IMR-90 (cell line): ENCODE data around the gene TRMT2A. TPM values are rescaled to one million over a fixed set of nuclear protein-coding genes. Genes with fewer than 3 reads are reported as not detected.

ENCODE experiments used
- ATAC-seq: fragments of 200-7000 bp; cut with Tn5 transposase; 2 replicates; pipeline ENCODE4 v1.9.1; 2020; ENCODE audit warnings: low read depth, mild to moderate bottlenecking, moderate library complexity
- BruUV-seq: library from RNA; stranded (reverse); fragments of 400-500 nt; replicated peaks from 2 replicates; lab custom pipeline; 2021; lab: Mats Ljungman, UMichigan
- CTCF ChIA-PET: fragments of 300-600 bp; formaldehyde crosslinking; extraction: SDS; loops from one replicate; lab custom pipeline; 2021; ENCODE audit warnings: antibody characterized with exemption; lab: Yijun Ruan, JAX
- POLR2A ChIA-PET: fragments of 300-600 bp; sonication (Branson Sonifier 250); formaldehyde crosslinking; loops from one replicate; lab custom pipeline; 2022; ENCODE audit warnings: antibody characterized with exemption; ENCODE audit not compliant: unreplicated experiment; lab: Charles Lee
- DNase-seq: peaks from one replicate; pipeline ENCODE4 v3.0.0; 2013
- H2AFZ ChIP-seq: replicated peaks from 2 replicates; pipeline ENCODE3; 2013; ENCODE audit warnings: low read length, mild to moderate bottlenecking; ENCODE audit not compliant: poor library complexity
- H2AK5ac ChIP-seq: 2 replicates; pipeline ENCODE4 v1.6.1; 2013; ENCODE audit warnings: low read depth, low read length, inconsistent platforms
- H2AK9ac ChIP-seq: replicated peaks from 2 replicates; pipeline ENCODE3; 2013; ENCODE audit warnings: mild to moderate bottlenecking, low read depth, low read length, moderate library complexity; ENCODE audit not compliant: poor library complexity
- H2BK120ac ChIP-seq: 2 replicates; pipeline ENCODE4 v1.6.1; 2013; ENCODE audit warnings: low read depth, low read length, inconsistent platforms
- H2BK15ac ChIP-seq: 3 replicates; pipeline ENCODE4 v1.6.1; 2013; ENCODE audit warnings: low read depth, low read length, inconsistent platforms
- H2BK20ac ChIP-seq: 2 replicates; pipeline ENCODE4 v1.6.1; 2013; ENCODE audit warnings: low read depth, mild to moderate bottlenecking, inconsistent platforms, low read length, moderate library complexity
- H2BK5ac ChIP-seq: 2 replicates; pipeline ENCODE4 v1.6.1; 2013; ENCODE audit warnings: mild to moderate bottlenecking, low read depth, low read length, inconsistent platforms; ENCODE audit not compliant: poor library complexity, severe bottlenecking
- H3K14ac ChIP-seq: replicated peaks from 2 replicates; pipeline ENCODE4 v1.6.1; 2013; ENCODE audit warnings: low read depth, low read length, inconsistent platforms
- H3K18ac ChIP-seq: 2 replicates; pipeline ENCODE4 v1.6.1; 2013; ENCODE audit warnings: low read depth, low read length, control low read depth
- H3K23ac ChIP-seq: 2 replicates; pipeline ENCODE4 v1.6.1; 2013; ENCODE audit warnings: low read depth, low read length, inconsistent platforms
- H3K27ac ChIP-seq: 2 replicates; pipeline ENCODE4 v1.5.1; 2013; ENCODE audit warnings: mild to moderate bottlenecking, control low read depth, low read length; ENCODE audit not compliant: insufficient read depth
- H3K27me3 ChIP-seq: 2 replicates; pipeline ENCODE4 v1.6.1; 2013; ENCODE audit warnings: low read length; ENCODE audit not compliant: control insufficient read depth, insufficient read depth
- H3K36me3 ChIP-seq: 2 replicates; pipeline ENCODE4 v1.6.1; 2013; ENCODE audit warnings: low read length, mixed read lengths; ENCODE audit not compliant: control insufficient read depth, insufficient read depth
- H3K4ac ChIP-seq: 2 replicates; pipeline ENCODE4 v1.6.1; 2013; ENCODE audit warnings: low read depth, low read length, inconsistent platforms
- H3K4me1 ChIP-seq: 2 replicates; pipeline ENCODE4 v1.6.1; 2013; ENCODE audit warnings: low read length, mixed read lengths; ENCODE audit not compliant: control insufficient read depth, insufficient read depth
- H3K4me2 ChIP-seq: 2 replicates; pipeline ENCODE4 v1.6.1; 2013; ENCODE audit warnings: low read depth, mild to moderate bottlenecking, control low read depth, low read length, moderate library complexity
- H3K4me3 ChIP-seq: 2 replicates; pipeline ENCODE4 v1.5.1; 2013; ENCODE audit warnings: low read depth, mild to moderate bottlenecking, control low read depth, low read length, moderate library complexity; ENCODE audit not compliant: insufficient read depth
- H3K56ac ChIP-seq: 2 replicates; pipeline ENCODE4 v1.6.1; 2013; ENCODE audit warnings: low read length, inconsistent platforms; ENCODE audit not compliant: insufficient read depth; ENCODE audit errors: extremely low read depth
- H3K79me1 ChIP-seq, 2 experiments: 2 replicates each; pipeline ENCODE4 v1.6.1; 2013; ENCODE audit warnings: low read length in 2 of 2, inconsistent platforms in 1 of 2, low read depth in 1 of 2
- H3K9ac ChIP-seq: 2 replicates; pipeline ENCODE4 v1.6.1; 2013; ENCODE audit warnings: low read depth, low read length, control low read depth
- H3K9me1 ChIP-seq: 2 replicates; pipeline ENCODE4 v1.6.1; 2013; ENCODE audit warnings: low read length, inconsistent platforms; ENCODE audit not compliant: insufficient read depth
- H3K9me3 ChIP-seq: 2 replicates; pipeline ENCODE4 v1.6.1; 2013; ENCODE audit warnings: low read length; ENCODE audit not compliant: control insufficient read depth, insufficient read depth
- H4K20me1 ChIP-seq: 2 replicates; pipeline ENCODE4 v1.6.1; 2013; ENCODE audit warnings: low read length, inconsistent platforms; ENCODE audit not compliant: insufficient read depth
- H4K5ac ChIP-seq: 2 replicates; pipeline ENCODE4 v1.6.1; 2013; ENCODE audit warnings: mild to moderate bottlenecking, low read depth, low read length, control low read depth
- H4K8ac ChIP-seq, 2 experiments: 2 replicates each; pipeline ENCODE4 v1.6.1; 2013; ENCODE audit warnings: low read depth in 2 of 2, low read length in 2 of 2, control low read depth in 1 of 2, inconsistent platforms in 1 of 2
- H4K91ac ChIP-seq: 2 replicates; pipeline ENCODE4 v1.6.1; 2013; ENCODE audit warnings: low read depth, low read length, inconsistent platforms; ENCODE audit not compliant: insufficient read depth
- CEBPB ChIP-seq: IDR thresholded peaks from 2 replicates; pipeline ENCODE4 v1.6.1; 2012; ENCODE audit warnings: low read depth, low read length, improper control_type of control experiment
- CHD1 ChIP-seq: IDR thresholded peaks from 2 replicates; pipeline ENCODE4 v1.6.1; 2012; ENCODE audit warnings: low read depth, low read length, improper control_type of control experiment
- RAD21 ChIP-seq: IDR thresholded peaks from 2 replicates; pipeline ENCODE4 v1.6.1; 2012; ENCODE audit warnings: low read length, improper control_type of control experiment
- WGBS, 2 experiments: methylation state at CpG; one replicate each; pipeline versions ENCODE4 v1.1.5 to v1.1.7; 2013; ENCODE audit warnings: missing lambda C conversion rate in 2 of 2; ENCODE audit not compliant: insufficient read length in 1 of 2; ENCODE audit errors: extremely low coverage in 2 of 2; 5-methylcytosine and 5-hydroxymethylcytosine counted together
- dilution Hi-C: fragments of 300-500 bp; cut with HindIII; formaldehyde crosslinking; loops from one replicate; pipeline ENCODE4 v1.14.3; 2018; ENCODE audit warnings: low sequenced_read_pairs; ENCODE audit not compliant: unreplicated experiment
- in situ Hi-C: fragments of 300-500 bp; cut with MboI; formaldehyde crosslinking; loops from 3 replicates; pipeline ENCODE4 v1.14.3; 2019; ENCODE audit warnings: low sequenced_read_pairs, inconsistent platforms, mixed read lengths
- intact Hi-C: fragments of 100-400 bp; cut with micrococcal nuclease; formaldehyde crosslinking; loops from 2 replicates; pipeline ENCODE4 v1.10.0; 2022
- polyA plus RNA-seq, 3 experiments: library from polyadenylated mRNA; depleted of rRNA; stranded (reverse); fragments of >200 nt; gene quantifications; 2 replicates each; pipeline ENCODE4 v1.2.3, GENCODE V29; 2012; ENCODE audit warnings: low replicate concordance in 1 of 3
- total RNA-seq: library from RNA; depleted of rRNA; stranded (reverse); fragments of >200 nt; gene quantifications from 2 replicates; pipeline ENCODE4 v1.2.3, GENCODE V29; 2012

Gene TRMT2A
- total and polyA plus RNA-seq, 2 of the 4 experiments (the other 2 are of a cell fraction) = 22.0 to 39.1 TPM

DNA sequence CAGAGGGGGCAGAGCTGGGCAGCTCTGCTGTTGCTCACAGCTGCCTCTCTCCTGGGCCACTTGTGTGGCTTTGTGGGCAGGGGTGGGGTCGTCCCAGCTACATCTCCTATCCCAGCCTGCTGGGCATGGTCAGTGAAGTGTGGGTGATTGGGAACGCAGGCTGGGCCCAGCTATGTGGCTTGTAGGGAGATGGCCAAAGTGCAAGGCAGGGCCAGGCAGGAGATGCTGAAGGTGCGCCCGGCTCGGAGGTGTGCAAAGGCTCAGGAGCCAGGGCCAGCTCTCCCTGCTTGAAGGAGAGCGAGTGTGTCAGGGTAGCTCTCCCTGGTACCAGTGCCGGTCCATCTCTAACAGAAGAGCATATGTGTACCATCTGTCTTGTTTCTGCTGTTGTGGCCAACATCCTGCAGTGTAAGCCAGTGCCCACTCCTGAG lies 9.5 kb downstream of the TRMT2A start:
- H3K4ac ChIP-seq = no peak overlapping the region
- H3K56ac ChIP-seq = no peak overlapping the region
- POLR2A ChIA-PET = no interaction called here
- no peak overlapping the region for H3K9ac ChIP-seq
- intact Hi-C loops = no loop called here
- in situ Hi-C loops = no loop called here
- H3K9me3 ChIP-seq = no peaks in the 10 kb centered on the region
- H3K4me2 ChIP-seq = no peak overlapping the region
- no peak overlapping the region for H3K4me3 ChIP-seq
- 100% methylated on average over 3 of the region's 7 CpGs; no CpG with 5 or more reads in 1 of the 2 experiments for WGBS, 2 experiments
- no peak overlapping the region for H2BK5ac ChIP-seq
- dilution Hi-C loops = no loop called here
- no peak overlapping the region for H2AK9ac ChIP-seq
- TF ChIP-seq CEBPB = no peak
- no peak for TF ChIP-seq CHD1
- TF ChIP-seq RAD21 = no peak
- no peak overlapping the region for H4K8ac ChIP-seq
- H2BK20ac ChIP-seq = no peak overlapping the region
- H4K20me1 ChIP-seq = peaks cover 57% of the 10 kb centered on the region
- no peak overlapping the region for H2BK120ac ChIP-seq
- BruUV-seq = no TSS peak
- H2AFZ ChIP-seq = no peak overlapping the region
- no peak overlapping the region for H2BK15ac ChIP-seq
- H3K4me1 ChIP-seq = no peaks in the 10 kb centered on the region
- no peak overlapping the region for H4K5ac ChIP-seq
- H3K27ac ChIP-seq = no peak overlapping the region
- H3K18ac ChIP-seq = no peak overlapping the region
- ATAC-seq (no peak), DNase-seq (no peak)
- peaks cover 9 to 41% of the 10 kb centered on the region in 2 experiments for H3K79me1 ChIP-seq
- no peak overlapping the region for H3K23ac ChIP-seq
- CTCF ChIA-PET = no interaction called here
- H3K9me1 ChIP-seq = no peaks in the 10 kb centered on the region
- H2AK5ac ChIP-seq = no peak overlapping the region
- H3K36me3 ChIP-seq = peaks cover 75% of the 10 kb centered on the region
- no peaks in the 10 kb centered on the region for H3K27me3 ChIP-seq
- H3K14ac ChIP-seq = no peak overlapping the region
- H4K91ac ChIP-seq = no peak overlapping the region
